ENCODE measurements around the gene KBTBD3.

DNA sequence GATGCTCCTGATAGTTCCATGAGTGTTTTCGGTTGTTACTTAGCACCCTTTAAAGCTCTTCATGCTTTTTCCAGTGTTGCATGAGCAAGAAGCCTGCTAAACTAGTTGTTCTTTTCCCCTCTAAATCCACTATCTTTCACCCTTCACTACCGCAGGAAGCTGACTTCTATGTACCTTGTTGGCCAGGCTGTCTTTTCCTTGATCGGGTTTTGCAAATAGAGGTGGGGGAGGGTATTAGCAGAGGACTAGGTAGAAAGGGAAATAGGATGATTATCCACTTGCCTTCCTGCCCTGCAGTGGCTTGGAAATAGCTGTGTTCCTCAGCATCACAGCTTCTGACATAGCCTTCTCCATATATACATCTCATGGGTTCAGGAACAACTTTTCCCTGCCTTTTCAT lies 24.2 kb upstream of the KBTBD3 start:
- TF ChIP-seq, protein P1, sequence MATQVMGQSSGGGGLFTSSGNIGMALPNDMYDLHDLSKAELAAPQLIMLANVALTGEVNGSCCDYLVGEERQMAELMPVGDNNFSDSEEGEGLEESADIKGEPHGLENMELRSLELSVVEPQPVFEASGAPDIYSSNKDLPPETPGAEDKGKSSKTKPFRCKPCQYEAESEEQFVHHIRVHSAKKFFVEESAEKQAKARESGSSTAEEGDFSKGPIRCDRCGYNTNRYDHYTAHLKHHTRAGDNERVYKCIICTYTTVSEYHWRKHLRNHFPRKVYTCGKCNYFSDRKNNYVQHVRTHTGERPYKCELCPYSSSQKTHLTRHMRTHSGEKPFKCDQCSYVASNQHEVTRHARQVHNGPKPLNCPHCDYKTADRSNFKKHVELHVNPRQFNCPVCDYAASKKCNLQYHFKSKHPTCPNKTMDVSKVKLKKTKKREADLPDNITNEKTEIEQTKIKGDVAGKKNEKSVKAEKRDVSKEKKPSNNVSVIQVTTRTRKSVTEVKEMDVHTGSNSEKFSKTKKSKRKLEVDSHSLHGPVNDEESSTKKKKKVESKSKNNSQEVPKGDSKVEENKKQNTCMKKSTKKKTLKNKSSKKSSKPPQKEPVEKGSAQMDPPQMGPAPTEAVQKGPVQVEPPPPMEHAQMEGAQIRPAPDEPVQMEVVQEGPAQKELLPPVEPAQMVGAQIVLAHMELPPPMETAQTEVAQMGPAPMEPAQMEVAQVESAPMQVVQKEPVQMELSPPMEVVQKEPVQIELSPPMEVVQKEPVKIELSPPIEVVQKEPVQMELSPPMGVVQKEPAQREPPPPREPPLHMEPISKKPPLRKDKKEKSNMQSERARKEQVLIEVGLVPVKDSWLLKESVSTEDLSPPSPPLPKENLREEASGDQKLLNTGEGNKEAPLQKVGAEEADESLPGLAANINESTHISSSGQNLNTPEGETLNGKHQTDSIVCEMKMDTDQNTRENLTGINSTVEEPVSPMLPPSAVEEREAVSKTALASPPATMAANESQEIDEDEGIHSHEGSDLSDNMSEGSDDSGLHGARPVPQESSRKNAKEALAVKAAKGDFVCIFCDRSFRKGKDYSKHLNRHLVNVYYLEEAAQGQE (IDR thresholded peaks at IDR 0.05; ENCODE audit: unreplicated experiment) = no peak
- TF ChIP-seq EZH2 (IDR thresholded peaks at IDR 0.05; ENCODE audit: low read depth, unreplicated experiment) (no peak), POLR2AphosphoS5 (IDR thresholded peaks at IDR 0.05; ENCODE audit: low read depth) (no peak), EZH2phosphoT487 (IDR thresholded peaks at IDR 0.05; ENCODE audit: unreplicated experiment) (no peak), CREB1 (CRISPR knock-in tag; IDR thresholded peaks at IDR 0.05; ENCODE audit: low read depth) (no peak), JUNB (IDR thresholded peaks at IDR 0.05; ENCODE audit: unreplicated experiment) (no peak), ZNF331 (CRISPR knock-in tag; IDR thresholded peaks at IDR 0.05; ENCODE audit: low read depth) (no peak), STAT1 (IDR thresholded peaks at IDR 0.05; ENCODE audit: unreplicated experiment) (no peak), ZNF114 (CRISPR knock-in tag; IDR thresholded peaks at IDR 0.05) (no peak), NANOG (IDR thresholded peaks at IDR 0.05; ENCODE audit: borderline replicate concordance) (no peak)
- TF ChIP-seq, protein P2, sequence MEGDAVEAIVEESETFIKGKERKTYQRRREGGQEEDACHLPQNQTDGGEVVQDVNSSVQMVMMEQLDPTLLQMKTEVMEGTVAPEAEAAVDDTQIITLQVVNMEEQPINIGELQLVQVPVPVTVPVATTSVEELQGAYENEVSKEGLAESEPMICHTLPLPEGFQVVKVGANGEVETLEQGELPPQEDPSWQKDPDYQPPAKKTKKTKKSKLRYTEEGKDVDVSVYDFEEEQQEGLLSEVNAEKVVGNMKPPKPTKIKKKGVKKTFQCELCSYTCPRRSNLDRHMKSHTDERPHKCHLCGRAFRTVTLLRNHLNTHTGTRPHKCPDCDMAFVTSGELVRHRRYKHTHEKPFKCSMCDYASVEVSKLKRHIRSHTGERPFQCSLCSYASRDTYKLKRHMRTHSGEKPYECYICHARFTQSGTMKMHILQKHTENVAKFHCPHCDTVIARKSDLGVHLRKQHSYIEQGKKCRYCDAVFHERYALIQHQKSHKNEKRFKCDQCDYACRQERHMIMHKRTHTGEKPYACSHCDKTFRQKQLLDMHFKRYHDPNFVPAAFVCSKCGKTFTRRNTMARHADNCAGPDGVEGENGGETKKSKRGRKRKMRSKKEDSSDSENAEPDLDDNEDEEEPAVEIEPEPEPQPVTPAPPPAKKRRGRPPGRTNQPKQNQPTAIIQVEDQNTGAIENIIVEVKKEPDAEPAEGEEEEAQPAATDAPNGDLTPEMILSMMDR (conservative IDR thresholded peaks at IDR 0.05; ENCODE audit: low read depth in 2 of 2) = no peak
- TF ChIP-seq, protein P3, sequence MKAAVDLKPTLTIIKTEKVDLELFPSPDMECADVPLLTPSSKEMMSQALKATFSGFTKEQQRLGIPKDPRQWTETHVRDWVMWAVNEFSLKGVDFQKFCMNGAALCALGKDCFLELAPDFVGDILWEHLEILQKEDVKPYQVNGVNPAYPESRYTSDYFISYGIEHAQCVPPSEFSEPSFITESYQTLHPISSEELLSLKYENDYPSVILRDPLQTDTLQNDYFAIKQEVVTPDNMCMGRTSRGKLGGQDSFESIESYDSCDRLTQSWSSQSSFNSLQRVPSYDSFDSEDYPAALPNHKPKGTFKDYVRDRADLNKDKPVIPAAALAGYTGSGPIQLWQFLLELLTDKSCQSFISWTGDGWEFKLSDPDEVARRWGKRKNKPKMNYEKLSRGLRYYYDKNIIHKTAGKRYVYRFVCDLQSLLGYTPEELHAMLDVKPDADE (IDR thresholded peaks at IDR 0.05) = no peak
- TF ChIP-seq, protein P4, sequence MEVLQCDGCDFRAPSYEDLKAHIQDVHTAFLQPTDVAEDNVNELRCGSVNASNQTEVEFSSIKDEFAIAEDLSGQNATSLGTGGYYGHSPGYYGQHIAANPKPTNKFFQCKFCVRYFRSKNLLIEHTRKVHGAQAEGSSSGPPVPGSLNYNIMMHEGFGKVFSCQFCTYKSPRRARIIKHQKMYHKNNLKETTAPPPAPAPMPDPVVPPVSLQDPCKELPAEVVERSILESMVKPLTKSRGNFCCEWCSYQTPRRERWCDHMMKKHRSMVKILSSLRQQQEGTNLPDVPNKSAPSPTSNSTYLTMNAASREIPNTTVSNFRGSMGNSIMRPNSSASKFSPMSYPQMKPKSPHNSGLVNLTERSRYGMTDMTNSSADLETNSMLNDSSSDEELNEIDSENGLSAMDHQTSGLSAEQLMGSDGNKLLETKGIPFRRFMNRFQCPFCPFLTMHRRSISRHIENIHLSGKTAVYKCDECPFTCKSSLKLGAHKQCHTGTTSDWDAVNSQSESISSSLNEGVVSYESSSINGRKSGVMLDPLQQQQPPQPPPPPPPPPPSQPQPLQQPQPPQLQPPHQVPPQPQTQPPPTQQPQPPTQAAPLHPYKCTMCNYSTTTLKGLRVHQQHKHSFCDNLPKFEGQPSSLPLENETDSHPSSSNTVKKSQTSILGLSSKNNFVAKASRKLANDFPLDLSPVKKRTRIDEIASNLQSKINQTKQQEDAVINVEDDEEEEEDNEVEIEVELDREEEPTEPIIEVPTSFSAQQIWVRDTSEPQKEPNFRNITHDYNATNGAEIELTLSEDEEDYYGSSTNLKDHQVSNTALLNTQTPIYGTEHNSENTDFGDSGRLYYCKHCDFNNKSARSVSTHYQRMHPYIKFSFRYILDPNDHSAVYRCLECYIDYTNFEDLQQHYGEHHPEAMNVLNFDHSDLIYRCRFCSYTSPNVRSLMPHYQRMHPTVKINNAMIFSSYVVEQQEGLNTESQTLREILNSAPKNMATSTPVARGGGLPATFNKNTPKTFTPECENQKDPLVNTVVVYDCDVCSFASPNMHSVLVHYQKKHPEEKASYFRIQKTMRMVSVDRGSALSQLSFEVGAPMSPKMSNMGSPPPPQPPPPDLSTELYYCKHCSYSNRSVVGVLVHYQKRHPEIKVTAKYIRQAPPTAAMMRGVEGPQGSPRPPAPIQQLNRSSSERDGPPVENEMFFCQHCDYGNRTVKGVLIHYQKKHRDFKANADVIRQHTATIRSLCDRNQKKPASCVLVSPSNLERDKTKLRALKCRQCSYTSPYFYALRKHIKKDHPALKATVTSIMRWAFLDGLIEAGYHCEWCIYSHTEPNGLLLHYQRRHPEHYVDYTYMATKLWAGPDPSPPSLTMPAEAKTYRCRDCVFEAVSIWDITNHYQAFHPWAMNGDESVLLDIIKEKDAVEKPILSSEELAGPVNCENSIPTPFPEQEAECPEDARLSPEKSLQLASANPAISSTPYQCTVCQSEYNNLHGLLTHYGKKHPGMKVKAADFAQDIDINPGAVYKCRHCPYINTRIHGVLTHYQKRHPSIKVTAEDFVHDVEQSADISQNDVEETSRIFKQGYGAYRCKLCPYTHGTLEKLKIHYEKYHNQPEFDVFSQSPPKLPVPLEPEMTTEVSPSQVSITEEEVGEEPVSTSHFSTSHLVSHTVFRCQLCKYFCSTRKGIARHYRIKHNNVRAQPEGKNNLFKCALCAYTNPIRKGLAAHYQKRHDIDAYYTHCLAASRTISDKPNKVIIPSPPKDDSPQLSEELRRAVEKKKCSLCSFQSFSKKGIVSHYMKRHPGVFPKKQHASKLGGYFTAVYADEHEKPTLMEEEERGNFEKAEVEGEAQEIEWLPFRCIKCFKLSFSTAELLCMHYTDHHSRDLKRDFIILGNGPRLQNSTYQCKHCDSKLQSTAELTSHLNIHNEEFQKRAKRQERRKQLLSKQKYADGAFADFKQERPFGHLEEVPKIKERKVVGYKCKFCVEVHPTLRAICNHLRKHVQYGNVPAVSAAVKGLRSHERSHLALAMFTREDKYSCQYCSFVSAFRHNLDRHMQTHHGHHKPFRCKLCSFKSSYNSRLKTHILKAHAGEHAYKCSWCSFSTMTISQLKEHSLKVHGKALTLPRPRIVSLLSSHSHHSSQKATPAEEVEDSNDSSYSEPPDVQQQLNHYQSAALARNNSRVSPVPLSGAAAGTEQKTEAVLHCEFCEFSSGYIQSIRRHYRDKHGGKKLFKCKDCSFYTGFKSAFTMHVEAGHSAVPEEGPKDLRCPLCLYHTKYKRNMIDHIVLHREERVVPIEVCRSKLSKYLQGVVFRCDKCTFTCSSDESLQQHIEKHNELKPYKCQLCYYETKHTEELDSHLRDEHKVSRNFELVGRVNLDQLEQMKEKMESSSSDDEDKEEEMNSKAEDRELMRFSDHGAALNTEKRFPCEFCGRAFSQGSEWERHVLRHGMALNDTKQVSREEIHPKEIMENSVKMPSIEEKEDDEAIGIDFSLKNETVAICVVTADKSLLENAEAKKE (CRISPR knock-in tag; IDR thresholded peaks at IDR 0.05) = no peak
